Measurements from ENCODE around the gene RNF166. TPM values are rescaled to one million over a fixed set of nuclear protein-coding genes. Genes with fewer than 3 reads are reported as not detected.

Gene RNF166
- total and polyA plus RNA-seq, 2 of the 13 experiments (the other 11 are each of a cell fraction or from before 2014, with no cell fraction given): 21.4 to 23.0 TPM

DNA sequence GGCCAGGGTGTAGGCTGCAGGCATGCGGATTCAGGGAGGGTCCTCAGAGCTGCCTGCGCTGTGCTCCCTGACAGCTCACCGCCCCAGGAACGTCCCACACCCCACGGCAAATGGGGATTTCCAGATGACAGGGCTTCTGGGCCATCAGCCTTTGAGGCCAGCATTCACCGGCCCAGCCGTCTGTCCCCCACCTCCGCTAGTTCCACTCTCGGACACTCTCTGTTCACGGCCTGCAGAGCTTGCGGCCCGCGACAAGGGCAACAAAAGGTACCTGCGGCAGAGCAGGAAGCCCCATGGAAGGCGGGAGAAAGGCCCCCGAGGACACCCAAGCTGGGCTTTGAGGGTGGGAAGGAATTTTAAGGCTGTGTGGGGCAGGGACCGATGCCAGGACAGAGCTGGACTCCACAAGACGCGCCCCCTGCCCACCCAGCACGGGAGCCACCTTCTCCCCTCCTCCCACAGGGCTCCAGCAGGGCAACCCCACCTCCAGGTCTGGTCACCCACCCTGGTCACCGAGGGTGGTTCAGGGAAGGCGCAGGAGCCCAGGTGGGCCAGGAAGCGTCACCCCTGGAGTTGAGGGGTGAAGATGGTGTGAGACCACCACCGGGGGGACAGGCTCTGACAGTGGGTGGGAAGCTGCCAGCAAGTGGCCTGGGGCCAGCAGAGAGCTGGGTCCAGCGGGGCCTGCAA, 49.8 kb downstream of the RNF166 start:
- CTCF ChIA-PET (ENCODE audit: low intra/inter-chr PET ratio, low total read pairs): no interaction called here
- Histone ChIP-seq H3K27me3 (ENCODE audit: control insufficient read depth in 1 of 2, insufficient read depth in 2 of 2, low read length in 2 of 2) (no peaks in the 10 kb centered on the region), H4K20me1 (ENCODE audit: insufficient read depth, low read length) (peaks cover 33% of the 10 kb centered on the region), H2AFZ (ENCODE audit: low read length) (no peak overlapping the region), H3K36me3 (replicated peaks in 1 of 2; ENCODE audit: control insufficient read depth in 1 of 2, insufficient read depth in 2 of 2, low read length in 2 of 2) (peaks cover 13 to 56% of the 10 kb centered on the region in 2 experiments), H3K27ac (ENCODE audit: extremely low read length, insufficient read depth, low read length) (no peak overlapping the region), H3K9me3 (ENCODE audit: low read length) (no peaks in the 10 kb centered on the region), H3K4me2 (ENCODE audit: low read depth, low read length) (no peak overlapping the region), H3K9ac (ENCODE audit: insufficient read depth, low read depth, low read length) (no peak overlapping the region), H3K79me2 (ENCODE audit: insufficient read depth, low read length) (peaks cover 46% of the 10 kb centered on the region), H3K4me1 (ENCODE audit: insufficient read depth, low read length) (peaks cover 39% of the 10 kb centered on the region), H3K4me3 (replicated peaks in 1 of 3; ENCODE audit: insufficient read depth in 1 of 3, low read depth in 2 of 3, low read length in 3 of 3) (no peak overlapping the region)
- POLR2A ChIA-PET: no interaction called here
- no peak for FAIRE-seq
- intact Hi-C loops (cut with micrococcal nuclease; ENCODE audit: unreplicated experiment): no loop called here
- TF ChIP-seq ZNF747 (CRISPR knock-in tag; IDR thresholded peaks at IDR 0.05; ENCODE audit: borderline replicate concordance): no peak
- TF ChIP-seq PHF8 (CRISPR knock-in tag; IDR thresholded peaks at IDR 0.05): 0 out of 2 replicates have a peak, but pooled peaks have one; percentile 27
- TF ChIP-seq ZNF510 (CRISPR knock-in tag; IDR thresholded peaks at IDR 0.05; ENCODE audit: low read depth): no peak
- no peak for TF ChIP-seq ZMAT3 (CRISPR knock-in tag; conservative IDR thresholded peaks at IDR 0.05)
- TF ChIP-seq ZNF33B (CRISPR knock-in tag; IDR thresholded peaks at IDR 0.05): 0 out of 2 replicates have a peak, but pooled peaks have one; percentile 51
- peak; percentile 5; the same call in 1 of the 2 replicates for TF ChIP-seq ZNF687 (CRISPR knock-in tag; IDR thresholded peaks at IDR 0.05)
- no peak for TF ChIP-seq MYPOP (CRISPR knock-in tag; IDR thresholded peaks at IDR 0.05)
- peak; percentile 44 for TF ChIP-seq ZNF883 (CRISPR knock-in tag; IDR thresholded peaks at IDR 0.05; ENCODE audit: not compliant biosample characterization)
- 0 out of 2 replicates have a peak, but pooled peaks have one; percentile 14 for TF ChIP-seq POLR2G (IDR thresholded peaks at IDR 0.05; ENCODE audit: low read depth, low read length)
- DNase-seq (ENCODE audit: low spot score): no peak
- in situ Hi-C loops (cut with HindIII; ENCODE audit: extremely low pct_ligation_motif_present, low pct_unique_long_range_greater_than_20kb): no loop called here
- no peak for ATAC-seq
- no TSS peak for BruUV-seq (replicated peaks)
- WGBS (ENCODE audit: low lambda C conversion rate): 88% methylated on average over 23 of the region's 25 CpGs
